Measurements from ENCODE around the gene CCL14.
"Not testable (repeated sequence)": the region's sequence is repeated elsewhere in the genome, so short reads cannot be mapped to it uniquely, and the experiment has no call there.

CCL14 gene

GRCh38 chr17:35949401-35949800 lies 37.1 kb downstream of the CCL14 start:
- TF ChIP-seq, protein P1, sequence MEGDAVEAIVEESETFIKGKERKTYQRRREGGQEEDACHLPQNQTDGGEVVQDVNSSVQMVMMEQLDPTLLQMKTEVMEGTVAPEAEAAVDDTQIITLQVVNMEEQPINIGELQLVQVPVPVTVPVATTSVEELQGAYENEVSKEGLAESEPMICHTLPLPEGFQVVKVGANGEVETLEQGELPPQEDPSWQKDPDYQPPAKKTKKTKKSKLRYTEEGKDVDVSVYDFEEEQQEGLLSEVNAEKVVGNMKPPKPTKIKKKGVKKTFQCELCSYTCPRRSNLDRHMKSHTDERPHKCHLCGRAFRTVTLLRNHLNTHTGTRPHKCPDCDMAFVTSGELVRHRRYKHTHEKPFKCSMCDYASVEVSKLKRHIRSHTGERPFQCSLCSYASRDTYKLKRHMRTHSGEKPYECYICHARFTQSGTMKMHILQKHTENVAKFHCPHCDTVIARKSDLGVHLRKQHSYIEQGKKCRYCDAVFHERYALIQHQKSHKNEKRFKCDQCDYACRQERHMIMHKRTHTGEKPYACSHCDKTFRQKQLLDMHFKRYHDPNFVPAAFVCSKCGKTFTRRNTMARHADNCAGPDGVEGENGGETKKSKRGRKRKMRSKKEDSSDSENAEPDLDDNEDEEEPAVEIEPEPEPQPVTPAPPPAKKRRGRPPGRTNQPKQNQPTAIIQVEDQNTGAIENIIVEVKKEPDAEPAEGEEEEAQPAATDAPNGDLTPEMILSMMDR (IDR thresholded peaks at IDR 0.05; ENCODE audit: extremely low read depth, insufficient read depth, missing control alignments), result no peak
- in situ Hi-C loops (cut with MboI; ENCODE audit: low pct_unique_long_range_greater_than_20kb, low sequenced_read_pairs, unreplicated experiment), result no loop called here
- DNase-seq (ENCODE audit: low spot score), result no peak

GRCh38 chr17:35948092-35948491 lies 38.4 kb downstream of the CCL14 start:
- no peak for DNase-seq (ENCODE audit: low spot score)
- TF ChIP-seq, protein P1 (IDR thresholded peaks at IDR 0.05; ENCODE audit: extremely low read depth, insufficient read depth, missing control alignments), result no peak

DNA sequence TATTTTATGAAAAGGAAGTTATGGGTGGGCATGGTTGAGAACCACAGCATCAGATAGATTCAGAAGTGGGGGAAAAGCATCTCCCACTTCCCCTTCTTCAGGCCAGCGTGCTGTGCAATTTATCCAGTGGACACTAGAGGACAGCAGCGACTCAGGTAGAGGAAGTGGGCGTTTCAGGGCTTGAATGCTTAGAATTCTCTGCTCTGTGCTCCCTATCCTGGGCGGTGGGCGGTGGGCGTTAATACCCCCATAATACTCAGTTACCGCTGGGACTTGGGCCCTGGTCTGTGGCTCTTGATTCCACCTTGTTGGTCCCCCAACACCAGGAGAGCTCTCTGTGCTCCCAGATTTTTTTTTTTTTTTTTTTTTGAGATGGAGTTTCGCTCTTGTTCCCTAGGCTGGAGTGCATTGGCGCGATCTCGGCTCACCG lies 39.4 kb downstream of the CCL14 start:
- in situ Hi-C loops (cut with MboI; ENCODE audit: low pct_unique_long_range_greater_than_20kb, low sequenced_read_pairs, unreplicated experiment), result no loop called here
- DNase-seq (ENCODE audit: low spot score), result peak; percentile 49
- TF ChIP-seq, protein P1 (IDR thresholded peaks at IDR 0.05; ENCODE audit: extremely low read depth, insufficient read depth, missing control alignments), result peak; percentile 84

More at GRCh38 chr17:35948092-35948491, 38.4 kb downstream of the CCL14 start:
- in situ Hi-C loops (cut with MboI; ENCODE audit: low pct_unique_long_range_greater_than_20kb, low sequenced_read_pairs, unreplicated experiment), result no loop called here

DNA sequence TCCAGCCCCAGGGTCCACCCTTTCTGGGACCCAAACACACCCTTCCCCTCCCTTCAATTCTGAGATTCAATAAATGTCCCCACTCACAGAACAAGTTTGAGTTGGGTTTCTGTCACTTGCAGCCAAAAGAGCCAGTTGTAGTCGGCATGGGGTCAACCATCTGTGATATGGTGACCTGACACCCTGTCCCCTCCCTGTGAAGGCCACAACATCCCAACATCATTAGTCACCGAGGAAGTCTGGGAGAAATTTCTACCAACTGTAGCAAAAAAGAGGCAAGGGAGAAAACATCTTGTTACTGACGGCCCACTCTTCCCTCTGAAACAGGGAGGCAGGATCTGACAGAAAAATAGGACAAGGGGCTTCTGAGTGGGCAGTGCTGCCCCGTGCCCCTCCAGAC lies 42.4 kb downstream of the CCL14 start:
- TF ChIP-seq, protein P1 (IDR thresholded peaks at IDR 0.05; ENCODE audit: extremely low read depth, insufficient read depth, missing control alignments), result no peak
- in situ Hi-C loops (cut with MboI; ENCODE audit: low pct_unique_long_range_greater_than_20kb, low sequenced_read_pairs, unreplicated experiment), result no loop called here
- DNase-seq (ENCODE audit: low spot score), result no peak

- in situ Hi-C loops (cut with MboI; ENCODE audit: low pct_unique_long_range_greater_than_20kb, low sequenced_read_pairs, unreplicated experiment), result no loop called here
- TF ChIP-seq, protein P1 (IDR thresholded peaks at IDR 0.05; ENCODE audit: extremely low read depth, insufficient read depth, missing control alignments), result no peak
These were observed 43.0 kb downstream of the CCL14 start, which contains the start of gene LYZL6 for GRCh38 chr17:35943537-35943936. LYZL6 (minus strand) TSS chr17:35943713; CDS start chr17:35939356, 4,357 bp downstream.

DNA sequence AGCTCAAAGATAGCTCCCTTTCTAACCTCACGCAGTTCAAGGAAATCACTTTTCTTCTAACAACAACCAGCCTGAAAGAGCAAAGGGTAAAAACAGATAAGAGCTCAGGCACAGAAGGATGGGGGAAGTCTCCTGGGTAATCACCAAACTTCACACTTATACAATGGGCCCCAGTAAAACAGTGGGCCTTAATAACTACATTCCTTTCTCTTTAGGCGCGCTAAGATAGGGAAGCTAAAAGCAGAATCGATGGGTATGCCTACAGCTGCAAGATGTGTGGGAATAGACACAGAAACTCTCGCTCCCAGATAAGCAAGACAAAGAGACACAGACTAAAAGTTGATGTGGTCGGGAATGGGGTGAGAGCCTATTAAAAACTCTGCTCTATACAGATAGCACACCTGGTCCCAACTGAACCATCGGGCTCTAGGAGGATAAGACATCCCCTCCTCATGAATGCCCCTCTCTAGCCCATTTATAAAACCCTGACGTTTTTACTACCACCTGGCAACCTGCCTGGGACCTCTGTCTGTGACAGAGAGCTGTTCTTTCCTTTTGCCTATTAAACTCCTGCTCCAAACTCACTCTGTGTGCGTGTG lies 43.8 kb downstream of the CCL14 start:
- no peak for DNase-seq (ENCODE audit: low spot score)
- TF ChIP-seq, protein P1 (IDR thresholded peaks at IDR 0.05; ENCODE audit: extremely low read depth, insufficient read depth, missing control alignments), result no peak
- in situ Hi-C loops (cut with MboI; ENCODE audit: low pct_unique_long_range_greater_than_20kb, low sequenced_read_pairs, unreplicated experiment), result no loop called here

More at GRCh38 chr17:35943537-35943936, 43.0 kb downstream of the CCL14 start, which contains the start of gene LYZL6:
- DNase-seq (ENCODE audit: low spot score), result no peak

- DNase-seq (ENCODE audit: low spot score); in situ Hi-C loops (cut with MboI; ENCODE audit: low pct_unique_long_range_greater_than_20kb, low sequenced_read_pairs, unreplicated experiment): not testable (repeated sequence)
These were observed 48.0 kb downstream of the CCL14 start for GRCh38 chr17:35938492-35938891.

Measured in GM13977 (cell line).